ENCODE data around the gene DYNLT2B. TPM values are rescaled to one million over a fixed set of nuclear protein-coding genes. Genes with fewer than 3 reads are reported as not detected.
A peak's percentile ranks its signal among the peaks of the same experiment; 100 is the strongest.

Gene DYNLT2B
- total RNA-seq, 1 experiment from 2014 or later = 22.3 TPM

- peaks cover 4% of the 10 kb centered on the region for H3K36me3 Mint-ChIP-seq (ENCODE audit: insufficient read depth, unreplicated experiment)
- TF ChIP-seq CTCF (IDR thresholded peaks at IDR 0.05; ENCODE audit: unreplicated experiment) = no peak
- no peaks in the 10 kb centered on the region for H3K27me3 Mint-ChIP-seq (ENCODE audit: insufficient read depth, unreplicated experiment)
- ChIA-PET POLR2A (interaction anchor here (0.8 to 1.6 kb wide), 4 partner anchors 24 to 147 kb away, joined by 3 to 4 read pairs (median 4); partner anchors contain the start of genes PCYT1A and UBXN7), CTCF (interaction anchor here (0.7 kb wide), 1 partner anchor 18 kb away, joined by 5 read pairs; no protein-coding TSS in a partner anchor)
- intact Hi-C loops (cut with micrococcal nuclease) = no loop called here
- peaks cover 24% of the 10 kb centered on the region for H3K4me1 Mint-ChIP-seq (ENCODE audit: insufficient read depth, unreplicated experiment)
- BruUV-seq (replicated peaks) = no TSS peak
- peak; percentile 70 for DNase-seq (ENCODE audit: unreplicated experiment)
- H3K27ac Mint-ChIP-seq (ENCODE audit: low read depth, unreplicated experiment) = no peak overlapping the region
- no peaks in the 10 kb centered on the region for H3K9me3 Mint-ChIP-seq (ENCODE audit: unreplicated experiment)
- no peak overlapping the region for H3K4me3 Mint-ChIP-seq (ENCODE audit: unreplicated experiment)
Observed at GRCh38 chr3:196341137-196341536, 23.1 kb upstream of the DYNLT2B start.

- Mint-ChIP-seq H3K36me3 (ENCODE audit: insufficient read depth, unreplicated experiment) (peaks cover 4% of the 10 kb centered on the region), H3K27ac (ENCODE audit: low read depth, unreplicated experiment) (peak overlapping the region; percentile 57), H3K9me3 (ENCODE audit: unreplicated experiment) (no peaks in the 10 kb centered on the region), H3K4me3 (ENCODE audit: unreplicated experiment) (no peak overlapping the region), H3K4me1 (ENCODE audit: insufficient read depth, unreplicated experiment) (peaks cover 24% of the 10 kb centered on the region), H3K27me3 (ENCODE audit: insufficient read depth, unreplicated experiment) (no peaks in the 10 kb centered on the region)
- intact Hi-C loops (cut with micrococcal nuclease) = no loop called here
- ChIA-PET CTCF (no interaction called here), POLR2A (interaction anchor here (0.8 to 3.4 kb wide), 5 partner anchors 24 to 162 kb away, joined by 3 to 26 read pairs (median 4); partner anchors contain the start of genes PCYT1A, RNF168 and UBXN7)
- peak; percentile 17 for DNase-seq (ENCODE audit: unreplicated experiment)
- TF ChIP-seq CTCF (IDR thresholded peaks at IDR 0.05; ENCODE audit: unreplicated experiment) = no peak
- BruUV-seq (replicated peaks) = no TSS peak
Observed at GRCh38 chr3:196340466-196340865, 22.4 kb upstream of the DYNLT2B start.

- POLR2A ChIA-PET = interaction anchor here (0.6 to 4.7 kb wide), 8 partner anchors 15 to 229 kb away, joined by 3 to 72 read pairs (median 8); partner anchors contain the start of genes DYNLT2B, FBXO45, RNF168 and UBXN7
- intact Hi-C loops (cut with micrococcal nuclease) = loop anchor here (2.0 to 5.0 kb wide), 2 partner anchors 91 to 163 kb away; partner anchors contain the start of gene RNF168
- DNase-seq (ENCODE audit: unreplicated experiment) = peak; percentile 86
Observed at GRCh38 chr3:196339493-196340254, 21.6 kb upstream of the DYNLT2B start.

More at GRCh38 chr3:196339493-196340254, 21.6 kb upstream of the DYNLT2B start:
- Mint-ChIP-seq H3K9me3 (ENCODE audit: unreplicated experiment) (no peaks in the 10 kb centered on the region), H3K36me3 (ENCODE audit: insufficient read depth, unreplicated experiment) (peaks cover 2% of the 10 kb centered on the region), H3K27me3 (ENCODE audit: insufficient read depth, unreplicated experiment) (no peaks in the 10 kb centered on the region), H3K4me1 (ENCODE audit: insufficient read depth, unreplicated experiment) (peaks cover 24% of the 10 kb centered on the region), H3K27ac (ENCODE audit: low read depth, unreplicated experiment) (peak overlapping the region; percentile 57), H3K4me3 (ENCODE audit: unreplicated experiment) (no peak overlapping the region)
- TF ChIP-seq CTCF (IDR thresholded peaks at IDR 0.05; ENCODE audit: unreplicated experiment) = no peak
- BruUV-seq (replicated peaks) = no TSS peak
- CTCF ChIA-PET = interaction anchor here (0.7 kb wide), 1 partner anchor 10 kb away, joined by 5 read pairs; no protein-coding TSS in a partner anchor

Data from MCF 10A (cell line).